Measurements from ENCODE around the gene NDE1. TPM values are rescaled to one million over a fixed set of nuclear protein-coding genes. Genes with fewer than 3 reads are reported as not detected.

NDE1 gene
- total and polyA plus RNA-seq, 2 of the 8 experiments (the other 6 are each of a cell fraction or from before 2014, with no cell fraction given): 13.3 to 41.3 TPM

DNA sequence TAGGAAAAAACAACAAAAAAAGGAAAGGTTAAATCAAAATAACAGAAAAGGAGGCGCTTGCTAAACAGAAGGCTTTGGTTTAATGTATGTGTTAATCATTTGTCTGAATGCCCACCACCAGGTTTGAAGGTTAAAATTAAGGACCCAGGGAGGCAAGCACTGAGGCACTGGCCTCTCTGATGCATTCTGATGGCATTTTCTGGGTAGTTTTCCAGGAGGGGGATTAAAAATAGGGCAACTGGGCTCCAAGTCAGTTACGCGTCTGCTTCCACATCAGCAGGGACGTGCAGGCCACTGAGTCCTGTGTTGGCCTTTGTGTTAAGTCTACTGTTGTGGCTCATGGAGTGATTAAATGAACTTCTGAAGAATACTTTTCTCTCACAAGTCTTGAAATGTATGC, 34.0 kb upstream of the NDE1 start (continued):
- TF ChIP-seq, protein P1, sequence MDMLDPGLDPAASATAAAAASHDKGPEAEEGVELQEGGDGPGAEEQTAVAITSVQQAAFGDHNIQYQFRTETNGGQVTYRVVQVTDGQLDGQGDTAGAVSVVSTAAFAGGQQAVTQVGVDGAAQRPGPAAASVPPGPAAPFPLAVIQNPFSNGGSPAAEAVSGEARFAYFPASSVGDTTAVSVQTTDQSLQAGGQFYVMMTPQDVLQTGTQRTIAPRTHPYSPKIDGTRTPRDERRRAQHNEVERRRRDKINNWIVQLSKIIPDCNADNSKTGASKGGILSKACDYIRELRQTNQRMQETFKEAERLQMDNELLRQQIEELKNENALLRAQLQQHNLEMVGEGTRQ (IDR thresholded peaks at IDR 0.05; ENCODE audit: low read length): no peak
- TF ChIP-seq CBX5 (IDR thresholded peaks at IDR 0.05; ENCODE audit: low read depth, low read length) (no peak), ATF2 (IDR thresholded peaks at IDR 0.05; ENCODE audit: low read length) (no peak), HDAC6 (IDR thresholded peaks at IDR 0.05; ENCODE audit: low read depth, low read length) (no peak), GABPA (IDR thresholded peaks at IDR 0.05; ENCODE audit: borderline replicate concordance, insufficient read depth, low read length) (no peak)

Measured in H1 (cell line).